Right lung (tissue), 5 donors: ENCODE results near the gene SLC23A2. TPM values are rescaled to one million over a fixed set of nuclear protein-coding genes. Genes with fewer than 3 reads are reported as not detected.
"Not testable (repeated sequence)": the region's sequence is repeated elsewhere in the genome, so short reads cannot be mapped to it uniquely, and the experiment has no call there.

Experiments
- DNase-seq, 2 donors: peaks; one replicate each; pipeline ENCODE4 v3.0.0-alpha.2; 2013
- polyA plus RNA-seq, 5 donors: library from polyadenylated mRNA; unstranded; fragments of 120-200 nt; gene quantifications; one replicate each; pipeline versions ENCODE4 v1.2.1 to v1.2.3, GENCODE V29; 2013; ENCODE audit warnings: inconsistent platforms in 1 of 5, low replicate concordance in 1 of 5; ENCODE audit not compliant: insufficient read length in 5 of 5, insufficient read depth in 1 of 5

The SLC23A2 gene
- polyA plus RNA-seq, 5 donors, result 19.7 to 27.4 (median 23.6) TPM

GRCh38 chr20:4881006-4881730 is 120.1 kb downstream of the SLC23A2 start:
- DNase-seq, result no peak

GRCh38 chr20:4880051-4880450 is 121.3 kb downstream of the SLC23A2 start:
- no peak for DNase-seq

GRCh38 chr20:4878099-4878498 is 123.2 kb downstream of the SLC23A2 start:
- DNase-seq, result not testable (repeated sequence)

- DNase-seq, result no peak
Observed at GRCh38 chr20:4876731-4877130, 124.6 kb downstream of the SLC23A2 start.

GRCh38 chr20:4876301-4876700 is 125.0 kb downstream of the SLC23A2 start:
- no peak for DNase-seq

- peak in 1 of 2 donors; percentile 25 for DNase-seq
Observed at GRCh38 chr20:4875578-4876067, 125.7 kb downstream of the SLC23A2 start.

GRCh38 chr20:4873396-4873795 is 127.9 kb downstream of the SLC23A2 start:
- DNase-seq, result no peak

- DNase-seq, result no peak
Observed at GRCh38 chr20:4871486-4871885, 129.8 kb downstream of the SLC23A2 start.

- no peak for DNase-seq
Observed at GRCh38 chr20:4870906-4871305, 130.4 kb downstream of the SLC23A2 start.

GRCh38 chr20:4869290-4870193 is 131.8 kb downstream of the SLC23A2 start:
- no peak for DNase-seq

GRCh38 chr20:4867051-4867450 is 134.3 kb downstream of the SLC23A2 start:
- no peak for DNase-seq

GRCh38 chr20:4866429-4866828 is 134.9 kb downstream of the SLC23A2 start:
- DNase-seq, result no peak

- DNase-seq, result no peak
Observed at GRCh38 chr20:4864311-4864752, 137.0 kb downstream of the SLC23A2 start.

GRCh38 chr20:4862661-4863060 is 138.6 kb downstream of the SLC23A2 start:
- no peak for DNase-seq

GRCh38 chr20:4861961-4862360 is 139.3 kb downstream of the SLC23A2 start:
- DNase-seq, result no peak

GRCh38 chr20:4858000-4858399 is 143.3 kb downstream of the SLC23A2 start:
- DNase-seq, result no peak

GRCh38 chr20:4856022-4856755 is 145.1 kb downstream of the SLC23A2 start:
- no peak for DNase-seq

GRCh38 chr20:4855555-4855954 is 145.8 kb downstream of the SLC23A2 start:
- DNase-seq, result no peak

- no peak for DNase-seq
Observed at GRCh38 chr20:4855097-4855496, 146.2 kb downstream of the SLC23A2 start.

GRCh38 chr20:4854561-4854901 is 146.8 kb downstream of the SLC23A2 start:
- no peak for DNase-seq

GRCh38 chr20:4853757-4854560 is 147.4 kb downstream of the SLC23A2 start:
- DNase-seq, result no peak
